Right ventricle myocardium superior (tissue), 1 donor: Measurements from ENCODE around the gene TRIM54. TPM values are rescaled to one million over a fixed set of nuclear protein-coding genes. Genes with fewer than 3 reads are reported as not detected.

ENCODE experiments used
- ATAC-seq: fragments of 200-7000 bp; cut with Tn5 transposase; one replicate; pipeline ENCODE4 v1.9.1; 2020; ENCODE audit warnings: mild to moderate bottlenecking; ENCODE audit not compliant: poor library complexity
- DNase-seq: peaks from one replicate; pipeline ENCODE4 v3.0.0-alpha.2; 2020
- intact Hi-C: fragments of 100-400 bp; cut with DNase I; formaldehyde crosslinking; loops from one replicate; pipeline ENCODE4 v1.11.2; 2022
- long read RNA-seq: library from polyadenylated mRNA; unstranded; transcript quantifications from one replicate; pipeline ENCODE4 v2.0.0, GENCODE V29; 2021
- total RNA-seq: library from RNA; stranded (reverse); fragmentation: NEBNext Ultra II Directional; extraction: Animal tissue kit (Norgen Biotek cat#: 25700); gene quantifications from one replicate; pipeline ENCODE4 v1.2.1, GENCODE V29; 2021
- donor health status: DM: no; HTN: yes; CAD: no; lungs with severe emphysema.

Gene TRIM54
- 301 TPM for total RNA-seq
- long read RNA-seq, transcript TRIM54-202 (9 exons, 1,967 nt) = major isoform, 164 of 245 reads
- long read RNA-seq, transcript TRIM54-201 (10 exons, 2,027 nt) = minor isoform, 8 of 245 reads
- long read RNA-seq, partial matches to known transcripts = 43 of 245 reads
- long read RNA-seq, other reads (novel, unspliced or antisense) = 30 of 245 reads

DNA sequence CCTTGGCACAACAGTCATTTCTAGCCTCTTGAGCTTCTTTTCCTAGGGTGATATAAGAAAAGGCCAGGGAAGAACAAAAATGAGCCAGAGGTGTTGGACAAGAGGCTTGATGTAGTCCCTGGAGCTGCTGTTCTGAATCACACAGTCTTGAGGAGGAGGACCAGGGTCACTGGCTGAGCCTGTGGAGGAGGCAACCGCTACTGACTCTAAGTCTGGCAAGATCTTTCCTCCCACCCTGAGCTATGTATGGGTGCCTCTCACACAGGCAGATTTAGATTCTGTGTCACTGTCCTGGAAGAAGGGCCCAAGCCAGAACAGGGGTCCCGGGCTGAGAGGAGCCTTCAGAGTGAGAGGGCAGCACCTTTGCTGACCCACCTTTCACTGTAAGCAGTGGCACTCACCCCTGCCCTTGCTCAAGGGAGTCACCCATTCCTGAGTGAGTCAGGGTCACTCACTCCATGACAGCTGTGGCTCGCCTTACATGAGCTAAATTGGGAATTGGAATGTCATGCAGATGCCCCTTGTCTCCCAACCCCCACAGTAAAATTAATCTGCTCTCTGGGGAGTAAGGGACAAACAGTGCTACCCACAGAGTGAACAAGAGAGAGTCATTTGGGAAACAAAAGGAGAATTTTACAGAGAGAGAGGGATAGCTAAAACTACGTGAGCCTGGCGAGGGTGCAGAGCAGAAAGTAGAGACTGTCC is at the start of gene TRIM54:
TSS of gene TRIM54 (plus strand) at position 575 of the 705 bp plus-strand sequence. CDS start 303 bp downstream, outside the sequence.
- DNase-seq (no peak), ATAC-seq (peak; percentile 84)
- intact Hi-C loops = no loop called here

- ATAC-seq = no peak
- DNase-seq = no peak
- intact Hi-C loops = no loop called here
These were observed 48.9 kb upstream of the TRIM54 start for GRCh38 chr2:27233341-27233740.

DNA sequence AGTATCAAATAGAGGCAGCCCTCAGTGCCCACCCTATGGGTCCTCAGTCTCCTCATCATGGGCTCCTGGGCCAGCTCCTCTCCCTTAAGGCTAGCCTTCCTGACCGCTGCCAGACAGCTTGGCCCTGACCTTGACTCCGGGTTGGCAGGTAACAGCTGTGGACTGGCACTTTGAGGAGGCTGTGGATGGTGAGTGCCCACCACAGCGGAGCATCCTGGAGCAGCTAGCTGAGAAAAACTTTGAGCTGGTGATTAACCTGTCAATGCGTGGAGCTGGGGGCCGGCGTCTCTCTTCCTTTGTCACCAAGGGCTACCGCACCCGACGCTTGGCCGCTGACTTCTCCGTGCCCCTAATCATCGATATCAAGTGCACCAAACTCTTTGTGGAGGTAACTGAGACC is 46.1 kb upstream of the TRIM54 start:
- intact Hi-C loops = no loop called here
- ATAC-seq (no peak), DNase-seq (no peak)

- DNase-seq (no peak), ATAC-seq (no peak)
- intact Hi-C loops = no loop called here
These were observed 45.6 kb upstream of the TRIM54 start for GRCh38 chr2:27236626-27237025.

- no peak for DNase-seq
- no peak for ATAC-seq
- intact Hi-C loops = no loop called here
These were observed 44.8 kb upstream of the TRIM54 start for GRCh38 chr2:27237341-27237945.

DNA sequence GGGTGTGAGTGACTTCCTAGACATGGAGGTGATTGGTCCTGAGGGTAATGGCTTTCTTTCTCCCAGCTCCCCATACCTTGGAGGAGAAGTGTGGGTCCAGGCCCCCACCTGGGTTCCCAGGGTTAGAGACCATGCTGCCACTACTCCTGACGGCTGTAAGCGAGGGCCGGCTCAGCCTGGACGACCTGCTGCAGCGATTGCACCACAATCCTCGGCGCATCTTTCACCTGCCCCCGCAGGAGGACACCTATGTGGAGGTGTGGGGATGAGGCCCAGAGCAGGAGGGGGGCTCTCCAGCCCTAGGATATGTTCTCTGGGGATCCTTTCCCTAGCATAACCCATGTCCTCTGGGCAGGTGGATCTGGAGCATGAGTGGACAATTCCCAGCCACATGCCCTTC is 43.3 kb upstream of the TRIM54 start:
- ATAC-seq (no peak), DNase-seq (no peak)
- intact Hi-C loops = no loop called here

DNA sequence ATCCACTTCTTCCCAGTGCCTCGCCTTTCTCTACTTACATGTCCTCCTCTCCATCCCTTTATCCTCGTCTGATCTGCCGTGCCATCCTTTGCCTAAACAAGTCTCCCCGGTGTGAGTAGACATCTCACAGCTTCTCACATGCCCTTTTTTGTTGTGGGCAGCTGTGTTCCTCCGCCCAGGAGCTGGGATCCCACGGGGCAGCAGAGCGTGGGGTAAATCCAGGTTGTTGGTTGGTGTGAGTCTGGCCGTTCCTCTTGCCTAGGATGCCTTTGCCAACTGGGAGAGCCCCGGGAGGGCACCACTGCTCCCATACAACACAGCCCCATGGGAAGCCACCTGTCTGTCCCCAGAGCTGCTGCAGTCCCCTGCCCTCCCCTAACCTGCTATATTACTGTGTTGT is 41.8 kb upstream of the TRIM54 start:
- DNase-seq (no peak), ATAC-seq (no peak)
- intact Hi-C loops = no loop called here

DNA sequence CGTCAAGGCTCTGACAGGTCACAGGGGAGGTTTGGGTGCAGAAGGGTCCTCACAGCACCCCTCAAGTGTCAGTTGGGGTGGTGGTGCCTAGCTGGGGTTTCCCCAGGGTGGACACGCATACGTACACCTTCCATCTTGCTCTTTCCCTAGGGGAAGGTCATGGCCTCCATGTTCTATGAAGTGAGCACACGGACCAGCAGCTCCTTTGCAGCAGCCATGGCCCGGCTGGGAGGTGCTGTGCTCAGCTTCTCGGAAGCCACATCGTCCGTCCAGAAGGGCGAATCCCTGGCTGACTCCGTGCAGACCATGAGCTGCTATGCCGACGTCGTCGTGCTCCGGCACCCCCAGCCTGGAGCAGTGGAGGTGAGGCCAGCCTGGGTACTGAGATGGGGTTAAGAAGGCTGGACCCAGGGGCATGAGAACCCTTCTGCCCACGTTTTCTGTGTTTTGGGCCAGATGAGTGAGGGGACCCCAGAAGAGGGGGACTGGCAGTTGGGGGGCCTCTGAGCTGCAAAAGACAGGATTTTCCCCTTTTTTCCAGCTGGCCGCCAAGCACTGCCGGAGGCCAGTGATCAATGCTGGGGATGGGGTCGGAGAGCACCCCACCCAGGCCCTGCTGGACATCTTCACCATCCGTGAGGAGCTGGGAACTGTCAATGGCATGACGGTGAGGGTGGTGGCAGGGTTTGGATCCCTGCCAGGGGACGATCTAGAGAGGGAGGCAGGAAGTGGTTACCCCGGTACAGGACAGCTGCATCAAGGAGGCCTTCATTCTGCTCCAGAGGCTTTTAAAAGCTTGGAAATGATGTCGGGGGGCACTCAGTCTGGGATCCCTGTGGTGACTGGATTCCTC is 40.2 kb upstream of the TRIM54 start:
- intact Hi-C loops = no loop called here
- no peak for DNase-seq
- no peak for ATAC-seq

DNA sequence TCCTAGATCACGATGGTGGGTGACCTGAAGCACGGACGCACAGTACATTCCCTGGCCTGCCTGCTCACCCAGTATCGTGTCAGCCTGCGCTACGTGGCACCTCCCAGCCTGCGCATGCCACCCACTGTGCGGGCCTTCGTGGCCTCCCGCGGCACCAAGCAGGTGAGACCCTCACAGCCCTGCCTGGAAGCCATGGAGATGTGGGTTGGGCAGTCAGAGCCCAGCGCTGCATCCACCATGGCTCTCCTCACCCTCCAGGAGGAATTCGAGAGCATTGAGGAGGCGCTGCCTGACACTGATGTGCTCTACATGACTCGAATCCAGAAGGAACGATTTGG is 39.6 kb upstream of the TRIM54 start:
- no peak for DNase-seq
- intact Hi-C loops = no loop called here
- ATAC-seq = no peak

DNA sequence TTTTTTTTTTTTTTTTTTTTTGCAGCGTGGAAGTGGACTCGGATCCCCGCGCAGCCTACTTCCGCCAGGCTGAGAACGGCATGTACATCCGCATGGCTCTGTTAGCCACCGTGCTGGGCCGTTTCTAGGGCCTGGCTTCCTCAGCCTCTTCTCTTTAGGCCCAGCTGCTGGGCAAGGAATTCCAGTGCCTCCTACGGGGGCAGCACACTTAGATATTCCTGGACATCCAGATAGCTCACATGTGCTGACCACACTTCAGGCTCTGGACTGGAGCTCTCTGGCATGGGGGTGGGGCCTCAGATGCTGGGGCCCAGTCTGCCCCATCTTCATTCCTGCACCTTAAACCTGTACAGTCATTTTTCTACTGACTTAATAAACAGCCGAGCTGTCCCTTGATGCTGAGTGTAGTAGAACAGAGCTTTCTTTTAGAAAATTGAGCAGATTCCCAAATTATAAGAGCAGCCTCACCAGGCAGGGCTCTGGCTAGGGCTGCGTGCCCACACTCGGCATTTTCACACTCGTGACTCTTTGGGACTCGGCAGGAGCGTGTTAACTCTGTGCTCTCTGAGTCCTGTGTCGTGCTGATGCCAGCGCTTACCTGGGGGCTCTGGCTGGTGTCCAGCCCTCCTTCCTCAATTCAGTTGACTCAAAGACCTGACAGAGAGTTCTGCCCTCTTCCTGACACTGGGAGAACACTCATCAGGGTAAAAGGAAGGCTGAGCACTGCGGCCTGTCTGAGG is 38.7 kb upstream of the TRIM54 start:
- no peak for DNase-seq
- intact Hi-C loops = no loop called here

DNA sequence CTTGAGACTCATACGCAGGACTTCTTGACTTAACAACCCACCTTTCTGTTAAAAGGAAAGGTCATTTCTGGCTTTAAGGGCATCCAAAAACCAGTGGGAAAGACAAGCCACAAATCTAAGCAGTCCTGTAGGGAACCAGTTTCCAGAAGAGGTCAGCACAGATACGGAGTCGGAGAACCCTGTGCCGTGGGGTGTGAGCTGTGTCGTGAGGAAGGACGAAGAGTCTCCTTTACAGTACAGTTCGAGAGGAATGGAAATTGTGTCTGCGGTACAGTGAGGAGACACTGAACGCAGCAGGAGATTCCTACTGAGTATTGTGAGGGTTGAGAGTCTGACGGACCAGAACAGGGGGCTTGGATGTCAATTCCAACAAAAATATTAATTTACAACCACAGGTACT is 37.1 kb upstream of the TRIM54 start:
- DNase-seq (no peak), ATAC-seq (peak; percentile 48)
- intact Hi-C loops = no loop called here

More for the DNA sequence above, 38.7 kb upstream of the TRIM54 start:
- peak; percentile 35 for ATAC-seq

- intact Hi-C loops = no loop called here
- ATAC-seq (peak; percentile 23), DNase-seq (no peak)
These were observed 36.6 kb upstream of the TRIM54 start for GRCh38 chr2:27245626-27246025.

- DNase-seq (no peak), ATAC-seq (no peak)
- intact Hi-C loops = no loop called here
These were observed 34.3 kb upstream of the TRIM54 start for GRCh38 chr2:27247893-27248292.

DNA sequence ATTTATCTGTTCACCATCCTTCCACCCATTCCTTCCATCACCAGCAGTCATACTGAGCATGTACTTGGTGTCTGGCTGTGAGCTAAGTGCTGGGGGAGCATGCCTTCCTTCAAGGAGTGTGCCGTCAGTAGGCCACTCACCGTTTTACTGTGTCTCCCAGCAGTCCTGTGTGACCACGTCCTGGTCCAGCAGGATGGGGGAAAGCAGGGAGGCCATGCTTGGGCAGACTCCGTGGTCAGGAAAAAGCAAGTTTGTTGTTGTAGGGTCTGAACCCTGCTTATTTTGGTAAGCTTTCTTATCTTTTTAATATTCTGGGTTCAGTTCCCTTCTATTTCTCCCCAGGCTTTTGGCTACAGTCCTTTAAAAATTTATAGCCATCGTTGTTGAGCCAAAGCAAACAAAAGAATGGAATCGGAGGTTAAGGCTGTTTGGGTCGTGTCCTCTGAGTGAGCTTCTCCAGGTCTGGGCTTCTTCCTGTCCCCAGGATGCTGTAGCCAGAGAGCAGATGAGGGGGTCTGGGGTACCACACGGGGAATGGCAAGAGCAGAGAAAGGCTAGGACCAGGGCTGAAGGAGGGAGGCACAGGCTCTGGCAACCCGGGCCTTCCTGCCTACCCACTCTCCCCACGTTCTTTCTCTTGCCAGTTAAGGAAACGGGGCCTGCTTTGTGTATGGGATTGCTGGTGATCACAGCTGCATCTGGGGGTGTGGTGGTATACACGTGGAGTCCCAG is 32.9 kb upstream of the TRIM54 start:
- ATAC-seq (no peak), DNase-seq (no peak)
- intact Hi-C loops = no loop called here

DNA sequence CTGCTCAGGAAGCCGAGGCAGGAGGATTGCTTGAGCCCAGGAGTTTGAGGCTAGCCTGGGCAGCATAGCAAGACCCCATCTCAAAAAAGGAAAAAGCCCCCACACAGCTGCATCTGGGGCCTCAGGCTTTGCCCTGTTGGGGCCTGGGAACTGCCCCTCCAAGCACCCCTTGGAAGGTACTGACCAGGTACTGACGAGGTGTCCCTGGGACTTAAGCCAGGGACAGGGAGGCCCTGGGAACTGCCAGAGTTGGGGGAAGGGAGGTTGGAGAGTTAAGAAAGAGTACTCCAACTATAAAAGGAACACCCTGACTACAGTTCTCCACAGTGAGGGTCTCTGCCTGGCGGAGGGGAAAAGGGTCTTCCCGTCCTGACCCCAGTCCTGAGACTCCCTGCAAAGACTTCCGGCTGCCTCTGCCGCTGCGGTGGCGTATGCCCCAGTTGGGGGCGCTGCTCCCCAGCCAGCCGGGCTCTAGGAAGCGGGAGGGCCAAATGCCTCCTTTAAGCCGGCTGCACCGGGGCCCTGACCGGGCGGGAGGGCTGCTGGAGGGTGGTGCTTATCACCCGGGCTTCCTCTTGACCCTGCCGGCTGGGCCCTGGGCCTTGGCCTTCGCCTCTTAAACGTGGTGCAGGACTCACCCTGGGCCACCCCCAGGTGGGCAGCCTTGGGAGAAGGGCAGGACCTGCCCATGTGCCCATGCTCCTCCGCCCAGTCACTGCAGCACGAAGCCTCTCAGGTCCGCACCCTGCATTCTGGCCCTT is 32.2 kb upstream of the TRIM54 start:
- ATAC-seq (peak; percentile 88), DNase-seq (peak; percentile 71)
- intact Hi-C loops = no loop called here

- DNase-seq (no peak), ATAC-seq (no peak)
- intact Hi-C loops = no loop called here
These were observed 31.4 kb upstream of the TRIM54 start for GRCh38 chr2:27250652-27251379.

DNA sequence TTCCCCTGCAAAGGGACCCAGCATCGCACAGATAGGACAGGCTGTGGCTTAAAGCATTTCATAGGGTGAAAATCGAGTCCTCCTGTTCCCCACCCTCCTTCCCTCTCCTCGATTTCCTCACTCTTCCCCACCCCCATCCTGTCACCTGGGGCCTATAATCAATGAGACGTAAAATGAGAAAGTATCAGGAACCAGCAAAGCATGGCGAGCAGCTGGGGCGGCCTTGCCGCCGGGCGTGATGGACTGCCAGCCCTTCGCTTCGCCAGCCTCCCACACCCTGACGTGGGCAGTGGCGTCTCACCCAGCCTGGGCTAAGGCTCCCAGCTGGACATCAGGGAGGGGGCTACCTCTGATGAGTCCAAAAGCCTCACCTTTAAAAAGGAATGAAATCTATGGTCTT is 30.5 kb upstream of the TRIM54 start:
- ATAC-seq (no peak), DNase-seq (no peak)
- intact Hi-C loops = no loop called here
